OCI-LY3 (cell line): ENCODE measurements around the gene GREM2.

Source experiments
- H2AFZ ChIP-seq: fragments of 200-600, 300-600 bp; shearing (Covaris generic); 2 replicates; pipeline ENCODE4 v1.6.0; 2014; ENCODE audit warnings: antibody characterized with exemption, low read depth, low read length
- H3K27ac ChIP-seq: fragments of 200-600, 300-600 bp; sonication (generic); 2 replicates; pipeline ENCODE4 v1.5.1; 2014; ENCODE audit warnings: mild to moderate bottlenecking, low read length, moderate library complexity, mixed read lengths
- H3K27me3 ChIP-seq: fragments of 200-600, 300-600 bp; sonication (generic); 2 replicates; pipeline ENCODE4 v1.6.1; 2014; ENCODE audit warnings: low read depth, low read length, mixed read lengths
- H3K36me3 ChIP-seq: fragments of 200-600, 300-600 bp; sonication (generic); replicated peaks from 2 replicates; pipeline ENCODE3; 2014; ENCODE audit warnings: low read depth, low read length, mixed read lengths
- H3K4me1 ChIP-seq: fragments of 300-600, 200-600 bp; sonication (generic); 2 replicates; pipeline ENCODE4 v1.6.1; 2014; ENCODE audit warnings: low read length, mixed read lengths
- H3K4me2 ChIP-seq: fragments of 200-600, 300-600 bp; sonication (generic); 2 replicates; pipeline ENCODE4 v1.6.1; 2014; ENCODE audit warnings: low read length, mixed read lengths
- H3K4me3 ChIP-seq: fragments of 300-600, 200-600 bp; sonication (generic); 2 replicates; pipeline ENCODE4 v1.5.1; 2014; ENCODE audit warnings: antibody characterized with exemption, mild to moderate bottlenecking, low read length, moderate library complexity
- H3K79me2 ChIP-seq: fragments of 300-600, 200-600 bp; shearing (Covaris generic); 2 replicates; pipeline ENCODE4 v1.6.1; 2014; ENCODE audit warnings: mild to moderate bottlenecking, low read length, mixed read lengths
- H3K9ac ChIP-seq: fragments of 300-600, 200-600 bp; shearing (Covaris generic); 2 replicates; pipeline ENCODE4 v1.6.0; 2014; ENCODE audit warnings: mild to moderate bottlenecking, low read length, moderate library complexity
- H3K9me3 ChIP-seq: fragments of 200-600, 300-600 bp; shearing (Covaris generic); 2 replicates; pipeline ENCODE4 v1.6.1; 2014; ENCODE audit warnings: low read length, mixed read lengths; ENCODE audit not compliant: insufficient read depth
- H4K20me1 ChIP-seq: fragments of 200-600, 300-600 bp; sonication (generic); 2 replicates; pipeline ENCODE4 v1.6.1; 2016; ENCODE audit warnings: low read length, mixed read lengths; ENCODE audit not compliant: insufficient read depth
- EZH2phosphoT487 ChIP-seq: fragments of 200-600 bp; shearing (Covaris generic); IDR thresholded peaks from 2 replicates; pipeline ENCODE4 v1.6.1; 2018; ENCODE audit warnings: antibody characterized with exemption, mixed run types, low read depth
- TF ChIP-seq, protein P1 (sequence below): fragments of 200-600, 300-600 bp; sonication (generic); IDR thresholded peaks from 2 replicates; pipeline ENCODE4 v1.5.1; 2014; ENCODE audit warnings: antibody characterized with exemption, low read length, low read depth

The GREM2 gene

DNA sequence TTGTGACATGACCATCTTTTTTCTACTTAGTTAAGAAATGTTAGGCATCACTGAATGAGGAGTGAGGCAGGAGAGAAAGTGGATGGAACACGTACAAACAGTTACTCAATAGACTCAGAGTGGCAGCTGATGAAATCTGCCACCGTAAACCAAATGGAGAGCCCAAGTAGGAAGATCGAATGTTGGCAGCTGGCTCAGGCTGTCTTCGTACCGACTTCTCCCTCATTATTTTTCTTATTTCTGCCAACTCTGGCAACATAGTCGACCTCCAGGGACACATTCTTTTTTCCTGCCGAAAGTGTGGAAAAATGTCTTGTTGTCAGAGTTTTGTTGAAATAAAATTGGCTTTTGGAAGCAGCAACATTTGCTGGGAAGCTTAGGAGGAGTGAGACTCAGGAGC, 143.3 kb downstream of the GREM2 start:
- no peak overlapping the region for H2AFZ ChIP-seq
- H3K9ac ChIP-seq = no peak overlapping the region
- H3K4me3 ChIP-seq = no peak overlapping the region
- H3K4me1 ChIP-seq = peaks cover 59% of the 10 kb centered on the region
- H3K4me2 ChIP-seq = peak overlapping the region; percentile 45
- H4K20me1 ChIP-seq = no peaks in the 10 kb centered on the region
- no peaks in the 10 kb centered on the region for H3K79me2 ChIP-seq
- 0 out of 2 replicates have a peak, but pooled peaks cover 5% of the 10 kb centered on the region for H3K27me3 ChIP-seq
- peak overlapping the region; percentile 20; the same call in 1 of the 2 replicates for H3K27ac ChIP-seq
- no peak for TF ChIP-seq EZH2phosphoT487
- TF ChIP-seq, protein P1, sequence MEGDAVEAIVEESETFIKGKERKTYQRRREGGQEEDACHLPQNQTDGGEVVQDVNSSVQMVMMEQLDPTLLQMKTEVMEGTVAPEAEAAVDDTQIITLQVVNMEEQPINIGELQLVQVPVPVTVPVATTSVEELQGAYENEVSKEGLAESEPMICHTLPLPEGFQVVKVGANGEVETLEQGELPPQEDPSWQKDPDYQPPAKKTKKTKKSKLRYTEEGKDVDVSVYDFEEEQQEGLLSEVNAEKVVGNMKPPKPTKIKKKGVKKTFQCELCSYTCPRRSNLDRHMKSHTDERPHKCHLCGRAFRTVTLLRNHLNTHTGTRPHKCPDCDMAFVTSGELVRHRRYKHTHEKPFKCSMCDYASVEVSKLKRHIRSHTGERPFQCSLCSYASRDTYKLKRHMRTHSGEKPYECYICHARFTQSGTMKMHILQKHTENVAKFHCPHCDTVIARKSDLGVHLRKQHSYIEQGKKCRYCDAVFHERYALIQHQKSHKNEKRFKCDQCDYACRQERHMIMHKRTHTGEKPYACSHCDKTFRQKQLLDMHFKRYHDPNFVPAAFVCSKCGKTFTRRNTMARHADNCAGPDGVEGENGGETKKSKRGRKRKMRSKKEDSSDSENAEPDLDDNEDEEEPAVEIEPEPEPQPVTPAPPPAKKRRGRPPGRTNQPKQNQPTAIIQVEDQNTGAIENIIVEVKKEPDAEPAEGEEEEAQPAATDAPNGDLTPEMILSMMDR = no peak
- no peaks in the 10 kb centered on the region for H3K36me3 ChIP-seq
- no peaks in the 10 kb centered on the region for H3K9me3 ChIP-seq

DNA sequence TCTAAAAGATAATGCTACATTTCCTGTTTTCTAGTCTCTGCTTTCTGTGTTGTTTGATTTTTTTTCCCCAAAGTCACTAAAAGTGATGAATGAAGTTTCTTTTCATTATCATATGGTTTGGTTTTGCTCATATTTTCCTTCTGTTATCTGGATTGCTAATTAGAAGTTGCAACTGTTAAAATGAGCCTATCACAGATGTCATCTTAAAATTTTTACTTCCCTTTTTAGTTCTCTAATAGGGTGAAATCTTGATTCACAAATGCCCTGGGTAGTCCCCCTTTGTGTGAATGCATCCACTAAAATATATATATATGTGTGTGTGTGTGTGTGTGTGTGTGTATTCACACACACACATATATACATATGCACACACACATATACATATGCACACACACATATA, 144.1 kb downstream of the GREM2 start:
- Histone ChIP-seq H4K20me1 (no peaks in the 10 kb centered on the region), H2AFZ (no peak overlapping the region), H3K27me3 (0 out of 2 replicates have a peak, but pooled peaks cover 5% of the 10 kb centered on the region), H3K27ac (peak overlapping the region; percentile 20; the same call in 1 of the 2 replicates), H3K4me2 (peak overlapping the region; percentile 45), H3K4me3 (peak overlapping the region; percentile 29; the same call in 1 of the 2 replicates), H3K36me3 (no peaks in the 10 kb centered on the region), H3K79me2 (no peaks in the 10 kb centered on the region), H3K4me1 (peaks cover 54% of the 10 kb centered on the region), H3K9ac (no peak overlapping the region), H3K9me3 (no peaks in the 10 kb centered on the region)
- TF ChIP-seq, protein P1 = no peak
- TF ChIP-seq EZH2phosphoT487 = no peak

DNA sequence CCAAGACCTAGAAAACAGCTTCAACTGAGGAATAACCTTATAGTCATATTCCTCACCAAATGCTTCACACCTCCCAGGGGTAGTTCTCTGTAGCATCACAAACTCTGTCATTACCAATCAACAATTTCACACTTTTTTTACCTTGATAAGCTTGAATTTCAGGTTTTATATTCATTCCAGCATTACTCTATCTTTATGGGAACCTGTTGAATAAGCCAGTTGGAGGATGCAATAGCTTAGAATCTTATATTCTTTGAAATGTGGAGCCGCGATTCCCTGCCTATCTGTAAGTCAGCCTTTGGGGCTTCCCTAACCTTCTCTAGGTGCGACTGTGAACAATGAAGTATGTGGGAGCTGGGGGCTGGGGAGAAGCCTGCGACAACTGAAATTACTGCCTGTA, 145.4 kb downstream of the GREM2 start:
- Histone ChIP-seq H3K9ac (no peak overlapping the region), H3K79me2 (no peaks in the 10 kb centered on the region), H2AFZ (no peak overlapping the region), H3K4me2 (no peak overlapping the region), H3K4me3 (no peak overlapping the region), H4K20me1 (no peaks in the 10 kb centered on the region), H3K27ac (no peak overlapping the region), H3K27me3 (0 out of 2 replicates have a peak, but pooled peaks cover 5% of the 10 kb centered on the region), H3K9me3 (no peaks in the 10 kb centered on the region), H3K36me3 (no peaks in the 10 kb centered on the region), H3K4me1 (peaks cover 54% of the 10 kb centered on the region)
- no peak for TF ChIP-seq EZH2phosphoT487
- TF ChIP-seq, protein P1 = no peak

DNA sequence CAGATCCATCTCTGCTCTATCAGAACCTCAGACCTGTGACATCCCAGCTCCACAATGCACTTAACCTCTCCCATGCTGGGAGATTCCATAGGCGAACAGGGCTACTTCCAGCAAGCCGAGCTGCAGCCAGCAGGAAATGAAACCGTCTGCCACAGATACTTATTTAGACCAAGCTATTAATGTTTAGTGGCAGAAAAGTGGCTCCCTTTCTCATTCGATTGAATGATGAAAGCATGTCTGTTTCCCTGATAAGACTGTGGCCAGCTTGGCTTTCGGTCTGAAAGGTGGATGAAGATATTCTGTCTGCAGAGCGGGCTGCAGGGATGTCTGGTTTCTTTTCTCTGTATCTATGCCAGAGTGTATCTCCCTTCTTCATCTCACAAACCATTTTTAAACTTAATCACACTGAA, 146.4 kb downstream of the GREM2 start:
- Histone ChIP-seq H3K9ac (peak overlapping the region; percentile 2; the same call in 1 of the 2 replicates), H3K27ac (no peak overlapping the region; the same call in 1 of the 2 replicates), H3K27me3 (0 out of 2 replicates have a peak, but pooled peaks cover 5% of the 10 kb centered on the region), H3K79me2 (no peaks in the 10 kb centered on the region), H4K20me1 (no peaks in the 10 kb centered on the region), H3K4me3 (peak overlapping the region; percentile 59), H3K4me2 (peak overlapping the region; percentile 84), H3K36me3 (no peaks in the 10 kb centered on the region), H3K9me3 (no peaks in the 10 kb centered on the region), H2AFZ (peak overlapping the region; percentile 53), H3K4me1 (peaks cover 50% of the 10 kb centered on the region)
- no peak for TF ChIP-seq EZH2phosphoT487
- TF ChIP-seq, protein P1 = no peak
